HG02798 (cell line): ENCODE data around the gene SERPINB1.

Source experiments
- ATAC-seq: cut with Tn5 transposase; IDR thresholded peaks from one replicate; pipeline ENCODE4 v1.9.1; 2021; ENCODE audit warnings: mild to moderate bottlenecking; ENCODE audit not compliant: unreplicated experiment, poor library complexity

Gene SERPINB1

DNA sequence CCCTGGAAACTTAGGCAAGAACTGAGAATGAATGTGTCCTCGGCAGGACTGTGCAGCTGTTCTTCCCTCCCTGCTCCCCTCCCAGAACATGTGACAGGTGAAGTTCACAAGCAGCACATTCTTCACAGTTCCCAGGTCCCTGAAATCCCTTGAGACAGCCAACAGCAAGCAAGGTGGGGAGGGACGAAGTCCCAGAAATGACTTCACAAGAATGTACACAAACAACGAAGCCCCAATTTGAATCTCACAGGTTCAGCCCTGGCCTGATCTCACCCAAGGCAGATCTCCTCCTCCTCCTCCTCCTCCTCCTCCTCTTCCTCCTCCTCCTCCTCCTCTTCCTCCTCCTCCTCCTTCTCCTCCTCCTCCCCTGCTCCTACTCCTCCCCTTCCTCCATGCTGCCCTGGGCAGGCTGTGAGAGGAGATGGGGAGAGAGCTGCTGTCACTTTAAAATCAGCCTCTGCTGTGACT is 44.1 kb downstream of the SERPINB1 start:
- ATAC-seq = no peak

- no peak for ATAC-seq
These were observed 44.8 kb downstream of the SERPINB1 start for GRCh38 chr6:2796861-2797260.

- no peak for ATAC-seq
These were observed 45.7 kb downstream of the SERPINB1 start for GRCh38 chr6:2795956-2796355.

DNA sequence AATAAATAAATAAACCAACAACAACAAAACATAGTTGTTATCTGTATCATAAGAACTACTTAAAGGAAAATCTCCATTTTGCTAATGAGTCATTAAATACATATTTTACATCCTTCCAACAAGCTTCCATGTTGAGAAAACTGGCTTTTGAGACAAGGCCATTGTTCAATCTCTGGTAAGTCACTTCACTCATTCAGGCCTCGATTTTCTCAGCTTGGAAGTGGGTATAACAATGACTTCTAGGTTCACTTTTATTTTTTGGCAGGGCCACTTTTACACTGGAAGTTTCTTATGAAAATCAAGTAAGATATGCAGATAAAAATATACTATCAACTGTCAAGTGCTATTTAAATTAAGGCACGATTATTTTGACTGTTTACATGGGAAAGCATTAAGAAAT is 46.5 kb downstream of the SERPINB1 start:
- ATAC-seq = no peak

DNA sequence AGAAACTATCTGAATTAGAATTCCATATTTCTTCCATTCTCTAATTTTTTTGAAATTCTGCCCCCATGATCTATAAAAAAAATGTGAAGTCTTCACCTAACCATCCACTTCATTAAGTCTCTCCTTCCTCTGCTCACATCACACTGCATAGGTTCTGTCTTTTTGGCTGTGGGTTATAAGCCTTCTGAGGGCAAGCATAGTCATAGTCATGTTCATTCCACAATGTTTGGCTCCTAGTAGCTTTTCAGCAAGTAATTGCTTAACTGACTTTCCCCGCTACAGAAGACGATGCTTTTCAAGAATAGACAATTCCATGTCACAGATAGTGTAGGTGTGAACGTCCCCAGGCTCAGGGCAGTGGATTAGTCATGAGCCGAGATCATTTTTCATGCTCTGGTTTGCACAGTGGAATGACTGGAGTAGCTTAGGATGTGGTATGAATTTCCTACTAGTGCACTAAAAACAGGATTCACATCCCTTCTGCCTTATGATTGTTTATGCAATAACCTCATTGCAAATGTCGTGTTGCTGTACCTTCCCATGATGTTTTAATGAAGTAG is 47.4 kb downstream of the SERPINB1 start:
- ATAC-seq = no peak

DNA sequence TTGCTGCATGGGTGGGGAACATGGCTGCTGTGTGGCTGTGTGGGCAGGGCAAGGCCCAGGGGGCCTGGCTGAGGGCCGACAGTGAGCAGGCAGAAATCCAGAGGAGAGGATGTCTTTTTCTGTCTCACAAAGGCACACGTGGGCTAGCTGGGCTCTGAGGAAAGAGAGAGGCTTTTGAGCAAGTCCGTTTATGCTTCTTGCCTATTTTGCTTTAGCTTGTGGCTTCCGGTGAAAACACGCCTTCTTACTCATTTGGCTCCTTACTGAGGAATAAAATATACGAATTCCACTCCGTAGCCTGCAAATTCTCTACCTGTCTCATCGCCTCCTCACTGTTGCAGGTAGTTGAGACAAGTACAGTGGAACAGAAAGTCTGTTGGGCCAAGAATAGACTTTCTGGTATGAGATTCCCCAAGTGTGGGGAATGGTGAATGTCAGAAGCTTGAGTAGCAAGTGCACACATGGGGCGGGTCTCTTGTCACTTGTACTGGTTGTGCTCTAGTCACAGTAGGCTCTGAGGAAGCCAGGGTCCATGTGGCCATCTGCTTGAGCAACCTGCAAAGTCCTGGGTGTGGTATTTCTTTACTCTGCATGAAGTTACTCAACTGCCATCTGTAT is 48.0 kb downstream of the SERPINB1 start:
- ATAC-seq = no peak

DNA sequence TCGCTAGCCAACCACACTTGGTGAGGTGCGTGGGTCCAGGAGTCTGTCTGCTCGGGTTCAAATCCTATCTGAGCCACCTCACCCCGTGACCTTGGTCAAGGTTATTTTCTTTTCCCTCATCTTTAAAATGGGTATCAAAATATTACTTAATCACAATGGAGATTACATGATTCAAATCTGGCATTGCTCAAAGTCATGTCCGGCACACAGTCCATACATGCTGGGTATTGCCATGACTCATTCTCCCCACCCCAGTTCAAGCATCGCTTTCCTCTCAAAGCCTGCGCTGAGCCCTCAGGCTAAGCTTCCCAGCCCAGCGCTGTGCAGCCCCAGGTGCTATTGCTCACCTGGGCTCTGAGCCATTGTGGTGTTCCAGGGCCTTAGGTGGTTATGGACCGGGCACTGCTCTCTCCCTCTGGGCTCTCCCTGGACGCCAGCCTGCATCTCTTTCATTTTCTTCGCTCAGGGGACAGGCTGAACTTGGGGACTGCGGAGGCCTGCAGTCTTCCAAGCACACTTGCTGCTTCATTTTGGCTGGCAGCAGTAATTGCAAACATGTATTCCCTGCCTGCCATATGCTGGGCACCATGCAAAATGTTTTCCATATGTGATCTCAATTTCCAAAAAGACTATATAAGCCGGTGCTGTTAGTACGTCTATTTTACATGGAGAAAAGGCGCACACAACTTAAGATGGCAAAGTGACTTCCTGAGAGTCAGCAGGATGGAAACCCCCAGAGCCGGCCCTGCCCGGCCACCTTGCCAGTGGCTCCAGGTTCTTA is 49.1 kb downstream of the SERPINB1 start:
- no peak for ATAC-seq

GRCh38 chr6:2791450-2791974 is 50.2 kb downstream of the SERPINB1 start:
- no peak for ATAC-seq

GRCh38 chr6:2790588-2791449 is 50.8 kb downstream of the SERPINB1 start:
- ATAC-seq = no peak

- no peak for ATAC-seq
These were observed 55.4 kb downstream of the SERPINB1 start for GRCh38 chr6:2786269-2786668.

DNA sequence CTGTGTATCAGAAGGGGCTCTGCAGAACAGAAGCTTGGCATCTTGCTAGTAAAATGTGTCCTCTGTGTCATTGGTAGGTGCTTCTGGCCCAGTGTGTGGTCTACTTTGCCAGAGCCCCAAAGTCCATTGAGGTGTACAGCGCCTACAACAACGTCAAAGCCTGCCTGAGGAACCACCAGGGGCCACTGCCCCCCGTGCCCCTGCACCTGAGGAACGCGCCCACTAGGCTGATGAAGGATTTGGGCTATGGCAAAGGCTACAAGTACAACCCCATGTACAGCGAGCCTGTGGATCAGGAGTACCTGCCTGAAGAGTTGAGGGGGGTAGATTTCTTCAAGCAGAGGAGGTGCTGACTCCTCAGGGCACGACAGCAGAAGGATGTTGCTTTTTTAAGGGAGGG is 56.7 kb downstream of the SERPINB1 start:
- no peak for ATAC-seq

DNA sequence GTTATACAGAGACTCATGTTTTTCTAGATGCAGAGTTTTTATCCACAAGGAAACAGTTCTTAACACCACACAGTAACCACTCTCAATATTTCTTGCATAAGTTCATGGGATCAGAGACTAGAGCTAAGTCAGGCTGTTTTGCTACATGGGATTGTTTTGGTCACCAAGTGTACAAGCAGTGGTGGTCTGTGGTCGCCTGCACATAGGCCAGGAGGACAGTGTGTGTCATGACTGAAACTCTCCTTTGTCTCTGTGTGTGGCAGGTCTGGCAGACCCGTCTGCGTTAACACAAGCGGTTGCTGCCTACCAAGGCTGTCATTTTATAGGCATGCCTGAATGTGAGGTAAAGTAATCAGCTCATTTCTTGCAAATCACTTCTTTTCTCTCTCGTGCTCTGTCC is 57.6 kb downstream of the SERPINB1 start:
- ATAC-seq = no peak

- no peak for ATAC-seq
These were observed 58.3 kb downstream of the SERPINB1 start for GRCh38 chr6:2783188-2783963.

- ATAC-seq = no peak
These were observed 58.9 kb downstream of the SERPINB1 start for GRCh38 chr6:2782825-2783187.

DNA sequence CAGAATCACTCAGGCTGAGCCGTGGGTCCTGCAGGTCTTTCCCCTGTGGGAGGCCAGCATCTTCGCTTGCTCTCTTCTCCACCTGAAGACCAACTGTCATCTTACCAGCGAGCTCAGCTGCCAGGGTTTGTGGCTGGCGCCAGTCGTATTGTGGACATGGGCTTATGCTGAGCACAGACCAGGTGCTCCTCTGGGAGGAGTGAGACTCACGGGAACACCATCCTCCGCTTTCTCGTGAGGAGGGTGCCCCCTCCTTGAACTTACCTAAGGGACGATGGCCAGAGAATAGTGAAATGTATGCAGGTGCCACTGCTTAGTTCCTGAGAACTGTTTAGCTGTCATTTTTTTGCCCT is 59.3 kb downstream of the SERPINB1 start:
- no peak for ATAC-seq
